ENCODE results near the gene OXCT2. TPM values are rescaled to one million over a fixed set of nuclear protein-coding genes. Genes with fewer than 3 reads are reported as not detected.
"Not testable (repeated sequence)": the region's sequence is repeated elsewhere in the genome, so short reads cannot be mapped to it uniquely, and the experiment has no call there.

The OXCT2 gene
- total RNA-seq, 2 experiments from 2014 or later: 0.49 to 1.5 TPM

DNA sequence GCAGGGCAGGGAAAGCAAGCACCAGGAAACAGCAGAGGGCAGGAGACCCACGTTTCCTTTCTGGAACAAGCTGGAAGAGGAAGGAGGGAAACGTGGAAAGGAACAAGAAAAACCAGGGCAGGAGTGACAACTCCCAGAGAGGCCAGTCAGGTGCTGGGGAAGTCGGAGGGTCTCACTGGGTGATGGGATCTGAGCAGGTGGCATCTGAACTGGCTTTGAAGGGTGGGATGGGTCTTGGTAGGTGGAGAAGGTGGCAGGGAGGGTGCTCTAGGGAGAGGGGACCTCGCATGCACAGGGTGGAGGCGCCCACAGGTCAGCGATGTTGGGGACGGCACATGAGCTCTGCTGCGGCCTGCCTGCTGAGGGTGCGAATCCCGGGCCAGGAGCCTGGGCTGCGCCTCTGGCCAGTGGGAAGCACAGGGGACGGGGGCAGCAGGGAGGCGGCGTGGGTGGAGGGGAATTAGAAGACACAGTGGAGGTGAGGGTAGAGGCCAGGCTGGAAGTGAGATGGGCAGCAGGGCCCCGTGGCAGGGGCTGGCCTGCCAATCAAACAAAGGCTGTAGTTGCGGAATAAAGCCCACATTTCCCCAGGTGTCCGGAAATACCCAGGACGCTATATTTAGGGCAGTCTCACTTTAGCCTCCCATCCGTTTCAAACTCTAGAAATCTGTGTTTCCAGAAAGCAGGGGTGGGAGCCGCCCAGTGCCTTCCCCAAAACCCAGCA, 4.7 kb upstream of the OXCT2 start:
- CTCF ChIA-PET; DNase-seq; H3K27ac Mint-ChIP-seq; H3K9me3 Mint-ChIP-seq (ENCODE audit: low read depth); ATAC-seq; H3K4me1 Mint-ChIP-seq; H3K27me3 Mint-ChIP-seq; POLR2A ChIA-PET; H3K36me3 Mint-ChIP-seq (ENCODE audit: low read depth); H3K4me3 Mint-ChIP-seq: not testable (repeated sequence)
- intact Hi-C loops (cut with DNase I, micrococcal nuclease): loop anchor here in 1 of 2 experiments (2.0 kb wide), 1 partner anchor 17 kb away; no protein-coding TSS in a partner anchor

GRCh38 chr1:39775141-39775540, 4.0 kb upstream of the OXCT2 start:
- CTCF ChIA-PET; H3K4me3 Mint-ChIP-seq; ATAC-seq; DNase-seq; intact Hi-C loops (cut with DNase I, micrococcal nuclease); H3K27me3 Mint-ChIP-seq; H3K36me3 Mint-ChIP-seq (ENCODE audit: low read depth); H3K4me1 Mint-ChIP-seq; H3K9me3 Mint-ChIP-seq (ENCODE audit: low read depth); POLR2A ChIA-PET; H3K27ac Mint-ChIP-seq: not testable (repeated sequence)

DNA sequence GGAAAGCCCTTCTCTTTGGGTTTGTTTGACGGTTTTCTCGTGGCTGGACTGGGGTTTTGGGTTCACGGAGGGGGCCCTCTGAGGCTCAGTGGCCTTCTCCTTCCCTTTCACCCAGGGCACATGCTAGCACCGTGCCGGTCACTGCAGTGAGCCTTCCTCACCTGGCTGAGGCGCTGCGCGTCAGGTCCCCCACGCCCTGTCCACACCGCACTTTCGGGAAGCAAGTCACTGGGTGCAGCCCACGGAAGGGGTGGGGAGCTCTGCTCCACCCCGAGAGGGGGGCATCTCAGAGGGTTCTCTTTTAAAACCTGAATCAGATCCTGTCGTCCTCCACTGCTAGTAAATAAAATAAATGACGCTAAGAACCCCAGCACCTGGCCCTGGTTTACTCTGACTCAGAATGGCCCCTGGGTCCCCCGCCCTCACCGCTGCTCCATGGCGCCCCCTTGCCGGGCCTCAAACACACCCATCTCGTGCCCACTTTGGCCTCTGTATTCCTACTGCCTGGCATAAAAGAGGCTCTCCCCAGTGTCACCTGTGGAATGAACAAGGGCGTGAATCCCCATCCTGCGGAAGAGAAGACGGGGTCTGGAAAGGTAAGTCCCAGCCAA, 2.3 kb upstream of the OXCT2 start:
- H3K4me3 Mint-ChIP-seq; H3K36me3 Mint-ChIP-seq (ENCODE audit: low read depth); DNase-seq; H3K27ac Mint-ChIP-seq; CTCF ChIA-PET; POLR2A ChIA-PET; intact Hi-C loops (cut with DNase I, micrococcal nuclease); H3K27me3 Mint-ChIP-seq; H3K4me1 Mint-ChIP-seq; H3K9me3 Mint-ChIP-seq (ENCODE audit: low read depth): not testable (repeated sequence)
- peak; percentile 53 for ATAC-seq

GRCh38 chr1:39770100-39771021, 787 bp downstream of the OXCT2 start:
- DNase-seq (peak; percentile 66), ATAC-seq (peak; percentile 34)
- H3K4me1 Mint-ChIP-seq; H3K36me3 Mint-ChIP-seq (ENCODE audit: low read depth); POLR2A ChIA-PET; H3K27ac Mint-ChIP-seq; H3K9me3 Mint-ChIP-seq (ENCODE audit: low read depth); intact Hi-C loops (cut with DNase I, micrococcal nuclease); H3K27me3 Mint-ChIP-seq; CTCF ChIA-PET: not testable (repeated sequence)
- H3K4me3 Mint-ChIP-seq: peak overlapping the region; percentile 38

GRCh38 chr1:39769502-39769901, 1.6 kb downstream of the OXCT2 start:
- H3K27ac Mint-ChIP-seq; ATAC-seq; H3K36me3 Mint-ChIP-seq (ENCODE audit: low read depth); CTCF ChIA-PET; H3K4me1 Mint-ChIP-seq; intact Hi-C loops (cut with DNase I, micrococcal nuclease); H3K9me3 Mint-ChIP-seq (ENCODE audit: low read depth); H3K27me3 Mint-ChIP-seq; H3K4me3 Mint-ChIP-seq; DNase-seq; POLR2A ChIA-PET: not testable (repeated sequence)

GRCh38 chr1:39766466-39766865, 4.7 kb downstream of the OXCT2 start:
- H3K36me3 Mint-ChIP-seq (ENCODE audit: low read depth); CTCF ChIA-PET; DNase-seq; H3K4me3 Mint-ChIP-seq; intact Hi-C loops (cut with DNase I, micrococcal nuclease); ATAC-seq; H3K27ac Mint-ChIP-seq; POLR2A ChIA-PET; H3K27me3 Mint-ChIP-seq; H3K4me1 Mint-ChIP-seq; H3K9me3 Mint-ChIP-seq (ENCODE audit: low read depth): not testable (repeated sequence)

DNA sequence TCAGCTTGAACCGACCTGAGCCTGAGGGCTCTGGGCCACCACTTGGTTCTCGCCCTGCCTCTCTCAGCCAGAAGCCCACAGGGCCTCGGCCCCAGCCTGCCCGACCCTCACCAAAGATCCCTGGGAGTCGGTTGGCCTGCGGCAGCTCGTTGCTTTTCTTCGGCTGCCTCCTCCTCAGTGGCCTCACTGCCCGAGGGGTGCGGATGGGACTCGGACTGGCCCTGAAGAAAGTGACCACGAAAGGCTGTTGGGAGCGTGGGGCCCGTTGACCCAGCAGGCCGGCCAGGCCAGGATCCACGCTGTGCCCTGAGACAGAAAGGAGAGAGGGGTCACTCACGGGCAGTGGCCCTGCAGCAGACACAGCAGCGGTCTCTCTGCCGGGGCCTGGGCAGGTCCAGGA, 6.6 kb downstream of the OXCT2 start:
- H3K27me3 Mint-ChIP-seq; H3K27ac Mint-ChIP-seq; POLR2A ChIA-PET; H3K4me3 Mint-ChIP-seq; ATAC-seq; H3K4me1 Mint-ChIP-seq; H3K36me3 Mint-ChIP-seq (ENCODE audit: low read depth); H3K9me3 Mint-ChIP-seq (ENCODE audit: low read depth); intact Hi-C loops (cut with DNase I, micrococcal nuclease); DNase-seq; CTCF ChIA-PET: not testable (repeated sequence)

DNA sequence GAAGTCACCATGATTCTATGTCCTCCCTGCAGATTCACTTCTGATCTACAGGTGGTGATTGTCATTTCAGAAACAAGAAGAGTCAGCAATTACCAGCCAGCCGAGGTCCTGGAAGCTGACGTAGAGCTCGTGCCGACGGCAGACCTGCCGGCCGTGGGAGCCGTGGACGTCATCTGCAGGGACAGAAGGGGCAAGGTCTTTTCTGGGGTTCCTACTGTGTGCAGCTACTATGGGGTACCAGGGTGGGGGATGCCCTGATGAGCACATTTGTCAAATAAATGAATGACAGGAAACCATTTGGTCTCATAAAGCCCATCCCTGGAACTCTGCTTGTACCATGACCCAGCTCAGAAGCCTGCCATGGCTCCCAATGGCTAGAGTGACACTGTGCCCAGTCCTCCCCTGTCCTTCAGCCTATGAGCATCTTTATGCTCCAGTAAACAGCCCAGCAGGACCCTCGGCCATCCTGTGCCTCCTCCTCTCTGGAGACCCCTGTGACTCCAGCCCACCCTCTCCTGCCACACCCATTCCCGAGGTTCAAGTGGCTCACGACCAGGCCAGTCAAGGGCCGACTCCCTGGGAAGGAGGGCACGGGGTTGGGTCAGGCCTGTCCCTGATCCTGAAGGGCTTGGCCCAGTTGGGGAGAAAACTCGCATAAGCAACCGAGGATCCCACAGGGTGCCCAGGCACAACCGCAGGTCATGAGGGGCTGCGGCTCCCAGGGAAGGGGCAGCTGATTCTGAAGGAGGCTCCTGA, 7.4 kb downstream of the OXCT2 start:
- H3K27ac Mint-ChIP-seq; POLR2A ChIA-PET; ATAC-seq; CTCF ChIA-PET; H3K4me3 Mint-ChIP-seq; H3K27me3 Mint-ChIP-seq; DNase-seq; H3K4me1 Mint-ChIP-seq; intact Hi-C loops (cut with DNase I, micrococcal nuclease); H3K9me3 Mint-ChIP-seq (ENCODE audit: low read depth): not testable (repeated sequence)
- peaks cover 10% of the 10 kb centered on the region for H3K36me3 Mint-ChIP-seq (ENCODE audit: low read depth)

DNA sequence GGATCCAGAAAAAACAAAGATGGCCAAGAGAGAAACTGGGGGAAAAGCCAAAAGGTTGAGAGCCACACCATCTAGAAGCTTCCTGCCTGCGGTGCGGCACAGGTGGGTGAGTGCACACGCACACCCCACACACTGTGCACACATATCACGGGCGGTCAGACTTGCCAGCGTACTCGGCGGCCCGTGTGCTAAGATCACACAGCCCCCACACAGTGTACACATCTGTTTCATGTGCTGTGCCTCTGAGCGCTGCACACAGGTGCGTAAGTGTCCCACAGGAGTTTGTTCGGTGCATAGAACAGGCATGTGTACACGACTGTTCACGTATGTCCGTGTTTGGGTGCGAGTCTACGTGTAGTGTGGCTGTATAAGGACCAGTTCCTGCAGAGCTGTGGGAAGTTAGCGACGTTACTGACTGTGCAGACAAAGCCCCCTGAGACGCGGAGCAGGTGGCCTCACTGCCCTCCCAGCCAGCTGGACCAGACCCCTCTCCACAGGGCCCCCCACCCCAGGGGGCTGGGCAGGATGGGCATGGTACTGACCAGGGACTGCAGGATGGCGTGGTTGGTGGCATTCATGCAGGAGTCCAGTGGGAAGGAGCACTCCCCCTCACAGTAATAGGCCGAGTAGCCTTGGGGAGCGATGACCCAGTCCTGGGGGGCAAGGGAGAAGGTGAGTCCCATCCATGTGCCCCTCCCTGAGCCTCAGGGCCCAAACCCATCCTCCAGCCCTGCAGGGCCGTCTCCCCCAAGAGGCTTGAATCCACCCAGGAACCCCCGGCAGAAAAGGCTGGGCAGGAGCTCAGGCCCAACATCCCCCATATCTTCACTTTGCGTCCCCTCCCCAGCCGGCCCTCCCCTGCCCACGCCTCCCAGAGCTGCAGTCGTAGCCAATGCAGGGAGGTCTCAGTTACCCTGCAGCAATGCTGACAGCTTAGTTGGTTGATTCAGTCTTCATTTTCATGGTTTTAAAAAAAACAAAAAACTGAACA, 8.3 kb downstream of the OXCT2 start:
- Mint-ChIP-seq H3K4me3 (no peak overlapping the region), H3K4me1 (no peaks in the 10 kb centered on the region), H3K27me3 (no peaks in the 10 kb centered on the region), H3K27ac (no peak overlapping the region), H3K36me3 (ENCODE audit: low read depth) (peaks cover 17% of the 10 kb centered on the region), H3K9me3 (ENCODE audit: low read depth) (no peaks in the 10 kb centered on the region)
- intact Hi-C loops (cut with DNase I, micrococcal nuclease): no loop called here
- no peak for ATAC-seq
- POLR2A ChIA-PET: no interaction called here
- DNase-seq: no peak
- CTCF ChIA-PET: no interaction called here

DNA sequence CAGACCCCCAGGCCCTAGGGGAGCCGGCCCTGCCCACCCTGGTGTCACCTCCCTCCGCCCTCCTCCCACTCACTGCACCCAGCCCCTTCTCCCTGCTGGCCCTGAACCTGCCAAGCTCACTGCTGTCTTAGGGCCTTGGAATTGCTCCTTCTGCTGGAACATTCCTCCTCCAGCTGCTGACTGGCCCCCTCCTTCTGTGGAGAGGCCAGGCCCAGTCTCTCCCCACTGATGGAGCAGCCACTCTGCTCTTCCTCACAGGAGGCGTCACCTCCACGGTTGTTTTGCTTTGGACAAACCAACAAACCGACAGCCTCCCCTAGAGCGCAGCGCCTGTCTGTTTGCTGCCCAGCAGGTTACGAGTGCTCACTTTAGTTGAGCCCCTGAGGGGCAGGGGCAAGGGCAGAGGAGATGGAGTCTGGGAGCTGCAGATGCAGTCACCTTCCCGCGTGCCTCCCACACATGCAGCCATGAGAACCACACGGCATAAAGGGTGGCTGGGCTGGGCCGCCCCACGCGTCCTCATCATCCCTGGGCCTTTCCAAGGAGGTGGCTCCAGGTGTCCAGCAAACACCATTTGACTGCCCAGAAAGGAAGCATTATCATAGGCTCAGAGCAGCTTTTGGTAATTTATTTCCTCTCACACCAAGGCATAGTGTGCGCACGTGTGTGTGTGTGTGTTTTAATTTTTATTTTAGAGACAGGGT, 9.4 kb downstream of the OXCT2 start:
- no peak for DNase-seq
- Mint-ChIP-seq H3K4me1 (no peaks in the 10 kb centered on the region), H3K27ac (no peak overlapping the region), H3K27me3 (no peaks in the 10 kb centered on the region), H3K9me3 (ENCODE audit: low read depth) (no peaks in the 10 kb centered on the region), H3K4me3 (no peak overlapping the region), H3K36me3 (ENCODE audit: low read depth) (peaks cover 26% of the 10 kb centered on the region)
- CTCF ChIA-PET: no interaction called here
- intact Hi-C loops (cut with DNase I, micrococcal nuclease): no loop called here
- POLR2A ChIA-PET: no interaction called here
- ATAC-seq: no peak
